ENCODE measurements around the gene GLCCI1.
"Not testable (repeated sequence)": the region's sequence is repeated elsewhere in the genome, so short reads cannot be mapped to it uniquely, and the experiment has no call there.

Gene GLCCI1

DNA sequence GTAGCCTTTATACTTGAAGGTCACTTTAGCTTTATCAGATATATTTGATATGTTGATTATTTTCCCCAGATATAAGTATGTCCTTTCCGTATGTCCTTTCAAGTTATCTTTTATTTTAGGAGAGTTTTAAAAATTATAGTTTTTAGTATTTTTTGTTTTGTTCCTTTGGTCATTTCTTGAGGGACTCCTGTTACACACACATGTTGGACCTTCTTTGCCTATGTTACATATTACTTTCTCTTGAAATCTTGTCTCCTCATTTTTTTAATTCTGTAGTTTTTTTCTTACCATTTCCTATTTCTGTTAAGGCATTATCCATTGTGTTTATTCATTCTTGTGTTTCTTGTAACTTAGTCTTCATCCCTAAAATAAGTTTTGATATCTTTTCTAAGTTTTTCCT, 23.9 kb downstream of the GLCCI1 start:
- DNase-seq, result no peak

GRCh38 chr7:7995348-7995747, 26.8 kb downstream of the GLCCI1 start:
- DNase-seq, result not testable (repeated sequence)

- DNase-seq, result no peak
Measured at GRCh38 chr7:7996568-7996967, 28.0 kb downstream of the GLCCI1 start.

DNA sequence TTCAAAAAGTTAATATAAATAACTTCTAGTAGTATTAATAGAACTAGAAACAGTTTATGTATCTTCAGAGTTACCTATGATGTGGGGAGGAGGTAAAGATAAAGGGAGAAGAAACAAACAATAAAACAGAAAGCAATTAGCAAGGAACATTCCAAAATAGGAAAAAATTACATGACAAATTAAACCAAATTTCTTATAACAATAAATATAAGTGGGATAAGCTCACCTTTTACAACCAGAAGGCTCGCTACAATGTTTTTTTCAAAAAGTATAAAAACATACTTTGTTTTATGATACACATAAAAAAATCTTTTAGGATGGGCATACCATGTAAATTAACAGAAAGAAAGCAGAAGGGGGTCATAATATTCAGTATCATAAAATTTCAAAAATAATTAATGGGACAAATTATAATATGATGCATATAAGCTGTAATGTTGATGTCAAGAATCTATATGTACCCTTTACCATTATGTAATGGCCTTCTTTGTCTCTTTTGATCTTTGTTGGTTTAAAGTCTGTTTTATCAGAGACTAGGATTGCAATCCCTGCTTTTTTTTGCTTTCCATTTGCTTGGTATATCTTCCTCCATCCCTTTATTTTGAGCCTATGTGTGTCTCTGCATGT, 31.8 kb downstream of the GLCCI1 start:
- no peak for DNase-seq

- DNase-seq, result no peak
Measured at GRCh38 chr7:8003077-8003476, 34.5 kb downstream of the GLCCI1 start.

- no peak for DNase-seq
Measured at GRCh38 chr7:8005279-8005678, 36.7 kb downstream of the GLCCI1 start.

- DNase-seq, result no peak
Measured at GRCh38 chr7:8014399-8014798, 45.8 kb downstream of the GLCCI1 start.

DNA sequence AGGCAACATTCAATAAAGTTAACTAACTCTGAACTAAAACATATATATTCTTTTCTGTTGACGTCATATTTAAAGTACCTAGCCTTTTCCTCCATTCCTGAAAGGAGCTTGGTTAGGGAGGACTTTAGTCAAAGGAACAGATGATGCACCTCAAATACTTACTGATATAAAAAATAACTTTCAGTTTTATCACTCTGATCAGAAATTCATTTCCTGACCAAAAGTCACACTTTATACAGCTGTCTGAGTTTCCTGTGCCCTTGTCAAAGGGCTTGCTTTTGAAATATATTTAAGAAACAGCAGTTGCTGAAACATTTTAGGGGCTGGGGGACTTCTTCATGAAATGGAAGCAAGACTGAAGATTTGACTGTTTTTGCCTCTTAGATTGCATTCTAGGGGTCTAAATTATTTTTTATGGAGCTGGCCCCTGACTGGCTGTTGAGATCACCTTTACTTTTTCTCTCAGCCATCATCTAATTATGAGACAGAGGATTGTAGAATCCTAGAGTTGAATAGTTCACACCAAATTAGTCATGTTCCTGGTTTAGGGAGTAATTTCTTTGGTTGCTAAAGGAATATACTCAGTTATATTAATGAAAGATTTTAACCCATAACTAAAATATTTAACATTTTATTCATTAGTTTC, 46.6 kb downstream of the GLCCI1 start:
- no peak for DNase-seq

GRCh38 chr7:8015746-8016120, 47.1 kb downstream of the GLCCI1 start:
- DNase-seq, result no peak

- DNase-seq, result no peak
Measured at GRCh38 chr7:8017423-8017822, 48.8 kb downstream of the GLCCI1 start.

GRCh38 chr7:8018961-8019360, 50.4 kb downstream of the GLCCI1 start:
- no peak for DNase-seq

GRCh38 chr7:8022628-8023027, 54.0 kb downstream of the GLCCI1 start:
- DNase-seq, result no peak

DNA sequence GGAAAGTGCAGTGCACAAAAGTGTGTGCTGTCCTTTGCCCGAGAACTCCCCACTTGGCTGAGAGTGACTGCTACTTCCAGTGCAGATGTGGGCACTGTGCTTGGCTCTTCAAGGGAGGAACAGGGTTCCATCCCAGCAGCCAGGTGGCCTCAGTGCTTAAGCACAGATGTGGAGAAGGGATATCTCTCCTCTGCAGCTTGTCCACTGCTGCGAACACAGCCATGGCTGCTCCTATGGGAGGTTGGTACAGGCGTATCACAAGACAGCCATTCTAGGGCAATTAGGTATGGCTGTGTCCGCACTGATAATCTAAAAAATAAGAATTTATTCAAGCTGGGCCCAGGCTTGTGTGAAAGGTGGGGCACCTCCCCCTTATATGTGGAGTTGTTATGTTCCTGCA, 66.6 kb downstream of the GLCCI1 start:
- no peak for DNase-seq

DNA sequence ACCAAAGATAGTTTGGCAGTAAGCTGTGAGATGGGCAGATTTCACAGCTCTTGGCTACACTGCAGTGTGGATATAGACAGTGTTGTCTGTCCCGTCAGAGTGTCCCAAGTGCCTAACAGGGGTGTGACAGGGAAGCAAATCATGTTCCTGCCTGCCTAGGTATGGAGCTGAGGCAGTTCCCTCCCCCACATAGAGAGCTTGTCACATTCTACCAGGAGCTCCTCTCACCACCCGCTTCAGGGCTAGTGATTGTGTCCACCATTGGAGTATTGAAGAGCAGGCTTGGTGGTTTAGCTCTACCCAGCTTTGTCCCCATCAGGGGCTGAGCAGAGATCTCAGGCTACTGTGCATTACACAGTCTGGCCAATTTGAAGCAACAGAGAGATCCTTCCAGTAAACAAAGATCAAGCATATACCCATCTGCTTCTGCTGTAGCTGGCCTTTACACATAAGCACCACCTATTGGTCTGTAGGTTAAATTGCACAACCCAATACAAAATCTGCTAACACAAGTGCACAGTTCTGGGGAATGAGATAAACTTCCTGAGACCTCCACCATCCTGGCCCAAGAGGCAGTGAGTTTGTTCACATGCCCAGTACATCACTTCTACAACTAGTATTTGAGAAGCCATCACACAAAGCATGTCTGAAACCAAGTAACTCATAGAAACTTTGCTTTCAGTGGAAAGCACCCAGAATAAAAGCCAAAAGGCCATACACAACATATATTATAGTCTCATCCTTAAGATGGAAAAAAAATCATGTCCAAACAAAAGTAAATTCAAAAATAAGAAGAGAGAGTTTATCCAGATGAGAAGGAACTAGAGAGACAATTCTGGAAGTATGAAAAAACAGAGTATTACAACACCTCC, 67.3 kb downstream of the GLCCI1 start:
- DNase-seq, result no peak

DNA sequence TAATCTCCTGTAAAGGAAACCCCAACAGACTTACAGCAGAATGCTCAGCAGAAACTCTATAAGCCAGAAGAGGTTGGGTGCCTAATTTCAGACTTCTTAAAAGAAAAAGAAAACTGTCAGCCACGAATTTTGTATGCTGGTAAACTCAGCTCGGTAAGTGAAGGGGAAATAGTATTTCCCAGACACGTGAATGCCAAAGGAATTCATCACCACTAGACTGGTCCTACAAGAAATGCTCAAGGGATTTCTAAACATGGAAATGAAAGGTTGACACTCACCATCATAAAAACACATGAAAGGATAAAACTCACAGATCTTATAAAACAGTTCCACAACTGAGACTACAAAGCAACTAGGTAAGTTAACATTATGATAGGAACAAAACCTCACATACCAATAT, 68.6 kb downstream of the GLCCI1 start:
- DNase-seq, result no peak

DNA sequence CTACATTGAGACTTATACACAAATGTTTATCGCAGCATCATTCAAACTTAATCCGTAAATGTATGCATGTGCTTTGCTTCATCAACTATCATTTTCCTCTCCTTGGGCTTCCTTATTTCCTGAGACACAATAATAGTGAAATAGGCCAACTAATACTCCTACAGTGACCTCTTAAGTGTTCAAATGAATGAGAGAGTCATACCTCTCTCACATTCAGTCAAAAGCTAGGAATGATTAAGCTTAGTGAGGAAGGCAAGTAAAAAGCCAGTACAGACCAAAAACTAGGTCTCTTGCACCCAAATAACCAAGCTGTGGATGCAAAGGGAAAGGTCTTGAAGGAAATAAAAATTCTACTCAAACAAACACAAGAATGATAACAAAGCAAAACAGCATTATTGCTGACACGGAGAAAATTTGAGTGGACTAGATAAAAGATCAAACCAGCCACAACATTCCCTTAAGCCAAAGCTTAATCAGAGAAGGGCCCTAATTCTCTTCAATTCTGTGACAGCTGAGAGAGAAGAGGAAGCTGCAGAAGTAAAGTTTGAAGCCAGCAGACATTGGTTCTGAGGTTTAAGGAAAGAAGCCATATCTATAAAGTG, 72.3 kb downstream of the GLCCI1 start:
- no peak for DNase-seq

- DNase-seq, result no peak
Measured at GRCh38 chr7:8042796-8043535, 74.4 kb downstream of the GLCCI1 start.

DNA sequence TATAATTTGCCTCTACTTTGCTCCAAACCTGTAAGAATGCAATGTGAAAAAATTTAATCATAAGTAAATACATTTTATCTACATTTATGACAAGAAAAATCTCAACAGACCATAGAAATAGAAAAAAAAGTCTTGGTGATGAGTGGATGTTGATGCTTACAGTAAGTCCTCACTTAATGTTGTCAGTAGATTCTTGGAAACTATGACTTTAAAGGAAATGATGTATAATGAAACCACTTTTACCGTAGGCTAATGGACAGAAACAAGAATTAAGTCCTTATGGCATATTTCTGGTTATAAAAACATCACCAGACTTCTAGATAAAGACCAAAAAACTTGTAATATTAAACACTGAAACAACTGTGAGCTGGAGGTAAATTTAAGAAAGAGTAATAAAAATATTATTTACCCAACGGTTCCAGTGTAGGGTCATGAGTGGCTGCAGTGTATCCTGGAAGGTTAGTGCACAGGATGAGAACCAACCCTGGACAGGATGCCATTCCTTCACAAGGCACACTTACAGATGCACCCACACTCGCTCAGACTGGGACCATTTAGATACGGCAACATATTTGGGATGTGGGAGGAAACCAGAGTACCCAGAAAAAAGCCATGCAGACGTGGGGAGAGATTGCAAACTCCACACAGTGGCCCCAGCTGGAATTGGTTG, 76.3 kb downstream of the GLCCI1 start:
- no peak for DNase-seq

DNA sequence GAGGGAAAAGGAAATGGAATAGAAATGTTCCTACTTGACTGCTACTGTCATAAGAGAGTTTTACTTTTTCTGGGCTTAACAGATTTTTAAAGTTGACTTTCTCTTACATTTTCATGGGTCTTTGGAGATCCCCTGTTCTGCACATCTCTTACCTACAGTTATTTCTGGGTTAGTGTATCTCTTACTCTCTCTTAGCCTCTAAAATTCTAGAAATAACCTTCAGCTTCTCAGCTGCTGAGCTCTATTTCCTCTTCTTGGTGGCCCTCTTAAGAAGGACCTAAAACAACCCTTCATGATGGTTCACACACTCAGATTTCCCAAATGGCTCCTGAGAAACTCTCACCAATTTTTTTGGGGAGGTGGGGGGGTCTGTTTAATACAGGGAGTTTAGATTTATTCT, 79.5 kb downstream of the GLCCI1 start:
- DNase-seq, result not testable (repeated sequence)

DNA sequence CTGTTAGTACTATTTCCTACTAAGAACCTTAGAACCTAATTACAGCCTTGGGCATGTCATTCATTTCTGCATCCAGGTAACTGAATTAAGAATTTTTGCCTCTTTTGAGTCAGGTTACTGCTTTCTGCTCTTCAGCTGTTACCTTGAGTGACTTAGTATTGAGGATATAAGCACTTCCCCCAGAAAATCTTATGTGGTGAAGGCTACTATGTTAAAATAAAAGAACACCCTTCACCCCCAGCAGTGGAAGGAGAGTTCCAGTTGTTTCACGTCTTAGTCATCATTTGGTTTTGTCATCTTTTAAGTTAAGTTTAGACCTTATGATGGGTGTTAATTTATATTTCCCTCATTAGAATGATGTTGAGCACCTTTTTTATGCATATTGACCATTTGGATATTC, 82.8 kb downstream of the GLCCI1 start:
- DNase-seq, result no peak

- DNase-seq, result no peak
Measured at GRCh38 chr7:8051998-8052397, 83.4 kb downstream of the GLCCI1 start.

DNA sequence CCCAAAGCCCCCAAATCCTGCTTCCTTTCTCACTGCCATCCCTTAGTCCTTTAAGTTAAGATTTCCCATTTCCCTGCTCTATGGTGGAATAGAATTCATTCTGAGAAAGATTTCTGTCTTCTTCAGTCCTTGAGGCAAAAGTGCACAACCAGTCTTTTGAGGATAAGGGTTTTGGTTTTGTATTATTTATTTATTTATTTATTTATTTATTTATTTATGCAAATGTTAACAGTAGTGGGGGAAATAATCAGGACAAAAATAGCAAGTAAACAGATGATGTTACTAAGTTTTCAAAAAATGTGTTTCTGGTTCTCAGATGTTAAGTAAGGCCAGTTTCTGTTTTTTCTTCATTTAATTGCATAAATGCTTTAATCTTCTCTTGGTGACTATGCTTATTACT, 84.2 kb downstream of the GLCCI1 start:
- no peak for DNase-seq
